Activated CD8-positive, alpha-beta memory T cell treated with anti-CD3 and anti-CD28 coated beads for 48 hours (primary cell): ENCODE results near the gene VPS13D.
"Not testable (repeated sequence)": the region's sequence is repeated elsewhere in the genome, so short reads cannot be mapped to it uniquely, and the experiment has no call there.

Experiments
- DNase-seq, 3 experiments: peaks; one replicate each; pipeline ENCODE4 v3.0.0-alpha.2; 2020; ENCODE audit warnings: low read depth in 2 of 3, low spot score in 2 of 3

VPS13D gene

DNA sequence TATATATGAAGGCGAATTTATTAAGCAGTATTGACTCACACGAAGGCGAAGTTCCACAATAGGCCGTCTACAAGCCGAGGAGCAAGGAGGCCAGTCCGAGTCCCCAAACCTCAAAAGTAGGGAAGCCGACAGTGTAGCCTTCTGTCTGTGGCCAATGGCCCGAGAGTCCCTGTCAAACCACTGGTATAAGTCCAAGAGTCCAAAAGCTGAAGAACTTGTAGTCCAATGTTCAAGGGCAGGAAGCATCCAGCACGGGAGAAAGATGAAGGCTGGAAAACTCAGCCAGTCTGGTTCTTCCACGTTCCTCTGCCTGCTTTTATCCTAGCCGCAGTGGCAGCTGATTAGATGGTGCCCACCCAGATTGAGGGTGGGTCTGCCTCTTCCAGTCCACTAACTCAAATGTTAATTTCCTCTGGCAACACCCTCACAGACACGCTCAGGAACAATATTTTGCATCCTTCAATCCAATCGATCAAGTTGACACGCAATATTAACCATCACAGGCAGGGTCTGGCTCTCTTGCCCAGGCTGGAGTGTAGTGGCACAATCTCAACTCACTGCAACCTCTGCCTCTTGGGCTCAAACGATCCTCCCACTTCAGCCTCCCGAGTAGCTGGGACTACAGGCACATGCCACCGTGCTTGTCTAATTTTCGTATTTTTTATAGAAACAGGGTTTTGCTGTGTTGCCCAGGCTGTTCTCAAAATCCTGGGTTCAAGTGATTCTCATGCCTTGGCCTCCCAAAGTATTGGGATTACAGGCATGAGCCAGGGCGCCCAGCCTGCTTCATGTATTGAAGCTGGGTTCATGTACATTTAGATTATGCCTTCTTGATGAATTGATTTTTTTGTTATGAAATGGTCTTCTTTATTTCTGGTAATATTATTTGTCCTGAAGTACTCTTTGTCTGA lies 302.8 kb downstream of the VPS13D start:
- no peak for DNase-seq

DNA sequence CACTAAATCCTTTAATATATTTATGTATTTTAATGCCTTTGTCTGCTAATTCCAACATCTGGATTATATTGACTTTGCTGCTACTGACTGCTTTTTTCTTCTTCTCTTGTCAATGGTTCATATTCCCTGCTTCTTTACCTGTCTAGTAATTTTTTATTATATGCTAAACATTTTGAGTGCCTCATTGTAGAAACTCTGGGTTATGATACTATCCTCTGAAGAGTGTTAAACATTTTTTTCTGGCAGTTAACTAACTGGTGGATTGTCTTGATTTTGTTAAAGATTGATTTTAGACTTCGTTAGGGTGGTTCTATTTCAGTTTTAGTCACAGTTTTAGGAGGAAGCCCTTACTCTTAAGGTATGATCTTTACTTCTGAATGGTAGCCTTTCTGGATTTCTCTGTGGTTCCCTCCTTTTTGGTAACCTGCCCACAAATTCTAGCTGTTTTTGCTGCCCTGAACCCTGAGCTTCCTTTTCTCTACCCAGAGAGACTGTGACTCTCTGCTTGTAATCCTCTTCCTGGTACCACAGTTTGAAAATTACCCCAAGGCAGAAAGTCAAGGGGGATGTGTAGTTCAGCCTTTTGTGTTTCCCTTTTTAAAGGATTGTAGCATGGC lies 306.3 kb downstream of the VPS13D start:
- no peak for DNase-seq

DNA sequence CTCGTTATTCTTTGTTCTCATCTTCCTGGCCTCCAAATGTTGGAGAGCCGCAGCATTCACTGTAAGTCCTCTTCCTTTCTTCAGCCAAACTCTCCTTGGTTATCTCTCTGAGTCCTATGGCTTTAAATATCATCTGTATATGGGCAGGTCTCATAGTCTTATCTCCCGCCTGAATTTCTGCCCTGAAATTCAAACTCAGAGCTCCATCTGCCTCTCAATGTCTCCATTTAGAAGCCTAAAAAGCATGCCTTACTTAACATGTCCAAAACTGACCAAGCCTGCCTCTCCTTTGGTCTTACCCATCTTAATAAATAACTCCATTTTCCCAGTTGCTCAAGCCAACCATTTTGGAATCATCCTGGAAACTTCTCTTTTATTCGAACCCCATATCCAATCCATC lies 307.5 kb downstream of the VPS13D start:
- DNase-seq, result no peak

DNA sequence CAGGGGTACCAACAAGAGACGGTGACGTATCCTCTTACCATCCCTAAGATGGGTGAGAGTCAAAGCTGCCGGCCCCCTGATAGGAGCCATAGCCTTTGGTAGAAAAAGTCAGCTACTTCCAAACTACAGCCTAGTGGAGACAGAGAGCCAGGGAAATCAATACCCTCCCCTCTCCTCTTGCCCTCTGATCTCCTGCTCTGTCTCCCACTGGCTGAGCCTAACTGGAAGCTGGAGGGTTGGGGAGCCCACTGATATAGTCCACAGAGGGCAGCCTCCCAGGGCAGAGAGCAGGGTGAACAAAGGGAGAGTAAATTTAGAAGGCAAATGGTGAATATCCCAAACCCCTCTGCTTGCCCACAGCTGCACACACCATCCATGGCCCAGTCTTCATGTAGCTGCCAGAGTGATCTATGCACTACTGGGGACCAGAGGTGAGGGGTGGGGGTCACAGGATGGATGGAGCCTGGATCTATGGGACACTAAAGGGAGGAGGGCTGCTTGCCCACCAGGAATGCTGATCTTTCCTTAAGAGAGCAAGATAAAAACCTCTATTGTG lies 308.2 kb downstream of the VPS13D start:
- no peak for DNase-seq

DNA sequence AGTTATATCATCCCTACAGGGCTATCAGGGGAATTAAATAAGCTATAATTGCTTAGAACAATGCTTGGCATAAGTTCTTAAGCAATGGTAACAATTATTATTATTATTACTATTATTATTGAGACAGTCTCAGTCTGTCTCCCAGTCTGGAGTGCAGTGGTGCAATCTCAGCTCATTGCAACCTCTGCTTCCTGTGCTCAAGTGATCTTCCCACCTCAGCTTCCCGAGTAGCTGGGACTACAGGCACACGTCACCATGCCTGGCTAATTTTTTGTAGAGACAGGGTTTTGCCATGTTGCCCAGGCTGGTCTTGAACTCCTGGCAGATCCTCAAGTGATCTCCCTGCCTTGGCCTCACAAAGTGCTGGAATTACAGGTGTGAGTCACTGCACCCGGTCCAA lies 308.7 kb downstream of the VPS13D start:
- not testable (repeated sequence) for DNase-seq

DNA sequence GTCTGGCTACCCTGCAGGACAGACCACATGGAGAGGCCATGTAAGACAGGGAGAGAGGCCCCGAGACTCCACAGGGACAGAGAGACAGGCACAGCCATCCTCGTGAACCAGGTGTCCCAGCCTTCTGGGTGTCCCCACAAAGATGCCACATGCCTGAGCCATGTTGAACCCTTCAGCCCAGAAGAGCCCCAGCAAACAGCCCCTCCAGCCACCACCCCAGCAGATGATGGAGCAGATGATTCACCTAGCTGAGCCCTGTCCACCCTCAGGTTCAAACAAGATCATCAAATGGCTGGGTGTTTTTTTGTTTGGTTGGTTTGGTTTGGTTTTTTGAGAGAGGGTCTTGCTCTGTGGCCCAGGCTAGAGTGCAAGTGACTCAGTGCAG lies 309.5 kb downstream of the VPS13D start:
- no peak for DNase-seq

DNA sequence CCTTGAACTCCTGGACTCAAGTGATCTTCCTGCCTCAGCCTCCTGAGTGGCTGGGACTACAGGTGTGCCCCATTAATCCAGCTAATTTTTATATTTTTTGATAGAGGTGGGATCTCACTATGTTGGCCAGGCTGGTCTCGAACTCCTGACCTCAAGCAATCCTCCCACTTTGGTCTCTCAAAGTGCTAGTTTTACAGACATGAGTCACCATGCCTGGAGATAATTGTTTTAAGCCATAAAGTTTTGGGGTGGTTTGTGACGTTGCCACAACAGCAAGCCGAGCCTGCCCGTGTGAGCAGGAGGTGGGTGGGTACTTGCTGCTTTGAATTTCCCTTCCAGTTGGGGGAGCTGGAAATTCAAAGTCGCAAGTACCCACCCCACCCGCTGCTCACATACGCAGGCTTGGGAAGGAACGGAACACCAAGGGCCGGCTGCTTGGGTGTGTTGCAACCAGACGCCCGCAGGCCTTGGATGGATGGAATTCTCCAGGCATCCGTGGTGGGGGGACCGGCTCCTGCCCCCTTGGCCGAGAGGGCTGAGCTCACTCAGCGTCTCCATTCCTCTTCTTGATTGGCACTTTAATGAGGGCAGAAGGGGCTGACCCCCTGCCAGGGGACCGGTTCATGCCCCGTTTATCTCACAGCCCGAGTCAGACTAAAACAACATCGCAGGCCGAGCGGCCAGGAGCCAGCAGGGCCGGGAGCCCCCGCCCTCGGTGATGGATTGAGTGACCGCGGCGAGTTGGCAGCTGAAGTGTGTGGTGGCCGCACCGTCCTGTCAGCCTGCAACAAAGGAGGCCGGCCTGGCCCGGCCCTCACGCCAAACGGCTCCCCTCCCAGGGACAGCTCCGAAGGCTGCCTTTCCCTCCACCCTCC lies 310.1 kb downstream of the VPS13D start:
- DNase-seq, result no peak

DNA sequence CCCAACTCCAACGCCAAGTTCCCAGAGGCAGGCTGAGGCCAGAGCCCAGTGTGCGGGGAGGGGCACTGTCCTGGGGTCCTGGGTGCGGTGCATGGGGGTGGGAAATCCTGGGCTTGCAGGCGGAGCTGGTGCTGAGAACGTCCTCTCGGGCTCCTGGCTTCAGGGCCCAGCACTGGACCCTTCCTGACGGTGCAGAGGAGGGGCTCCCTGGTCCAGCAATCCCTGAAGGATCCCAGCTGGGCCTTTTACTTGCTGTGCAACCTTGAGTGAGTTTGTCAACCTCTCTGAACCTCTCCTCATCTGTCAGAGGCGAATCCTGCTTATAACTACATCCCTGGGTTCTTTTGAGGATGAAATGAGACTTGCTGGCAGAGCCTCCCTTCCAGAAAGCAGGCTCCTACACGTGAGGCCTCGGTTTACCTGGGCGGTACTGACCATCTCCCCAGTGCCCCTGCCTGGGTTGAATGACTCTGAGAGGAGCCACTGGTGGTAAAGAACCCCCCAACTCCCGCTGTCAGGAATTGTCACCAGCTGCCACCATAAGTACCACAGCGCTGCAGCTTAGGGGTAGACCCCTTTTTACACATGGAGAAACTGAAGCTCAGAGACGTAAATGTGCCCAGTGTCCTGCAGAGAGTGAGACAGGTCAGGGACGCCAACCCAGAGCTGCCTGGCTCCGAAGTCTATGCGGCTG lies 310.9 kb downstream of the VPS13D start:
- no peak for DNase-seq

DNA sequence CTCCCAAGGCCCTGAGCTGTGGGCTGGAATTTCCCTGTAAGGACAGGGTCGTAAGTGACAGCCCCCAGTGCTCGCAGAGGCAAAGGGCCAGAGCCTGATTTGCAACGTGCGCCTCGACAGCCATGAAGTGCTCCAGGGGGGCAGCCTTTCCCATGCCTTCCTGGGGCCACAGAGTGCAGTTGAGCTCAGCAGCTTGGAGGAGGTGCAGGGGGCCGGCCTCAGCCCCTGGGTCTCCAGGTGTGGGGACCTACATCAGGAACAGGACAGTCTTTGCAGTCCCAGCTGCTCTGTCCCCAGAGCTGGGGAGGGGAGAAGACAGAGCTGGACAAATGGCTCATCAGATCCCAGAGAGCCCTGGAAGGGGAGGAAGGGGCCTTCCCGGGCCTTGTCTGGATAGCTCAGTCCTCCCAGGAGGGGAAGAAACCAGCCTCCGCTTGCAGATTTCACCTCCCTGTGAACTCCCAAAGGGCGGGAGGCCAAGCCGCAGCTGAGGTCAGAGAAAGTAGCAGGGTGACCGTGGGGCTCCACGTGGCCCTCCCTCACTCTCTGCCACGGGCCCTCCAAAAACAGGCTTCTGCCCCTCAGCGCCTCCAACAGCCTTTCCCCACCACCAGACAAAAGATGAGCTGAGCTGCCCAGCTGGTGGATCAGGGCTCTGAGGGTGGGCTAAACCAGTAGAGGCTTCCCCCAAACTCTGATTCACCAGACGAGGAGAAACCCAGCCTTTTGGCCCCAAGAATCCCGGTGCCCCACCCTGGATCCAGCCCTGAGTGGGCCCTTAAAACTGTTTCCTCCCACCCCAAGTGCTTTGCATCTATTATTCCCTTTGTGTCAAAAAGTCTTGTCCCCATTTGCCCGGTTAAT lies 311.7 kb downstream of the VPS13D start:
- DNase-seq, result no peak

DNA sequence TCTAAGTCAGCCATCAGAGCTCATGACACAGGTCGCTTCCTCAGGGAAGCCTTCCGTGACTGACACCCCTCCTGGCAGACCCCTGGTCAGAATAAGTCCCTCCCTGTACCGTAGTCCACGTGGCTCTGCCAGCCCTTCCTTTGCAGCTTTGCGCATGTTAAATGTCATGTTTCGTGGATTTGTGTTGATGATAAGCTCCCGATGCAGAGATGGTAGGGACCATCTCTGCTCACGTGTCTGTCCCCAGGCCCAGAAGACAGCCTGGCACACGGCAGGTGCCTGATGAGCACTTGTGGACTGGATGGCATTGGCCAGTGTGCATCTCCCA lies 312.3 kb downstream of the VPS13D start:
- no peak for DNase-seq

DNA sequence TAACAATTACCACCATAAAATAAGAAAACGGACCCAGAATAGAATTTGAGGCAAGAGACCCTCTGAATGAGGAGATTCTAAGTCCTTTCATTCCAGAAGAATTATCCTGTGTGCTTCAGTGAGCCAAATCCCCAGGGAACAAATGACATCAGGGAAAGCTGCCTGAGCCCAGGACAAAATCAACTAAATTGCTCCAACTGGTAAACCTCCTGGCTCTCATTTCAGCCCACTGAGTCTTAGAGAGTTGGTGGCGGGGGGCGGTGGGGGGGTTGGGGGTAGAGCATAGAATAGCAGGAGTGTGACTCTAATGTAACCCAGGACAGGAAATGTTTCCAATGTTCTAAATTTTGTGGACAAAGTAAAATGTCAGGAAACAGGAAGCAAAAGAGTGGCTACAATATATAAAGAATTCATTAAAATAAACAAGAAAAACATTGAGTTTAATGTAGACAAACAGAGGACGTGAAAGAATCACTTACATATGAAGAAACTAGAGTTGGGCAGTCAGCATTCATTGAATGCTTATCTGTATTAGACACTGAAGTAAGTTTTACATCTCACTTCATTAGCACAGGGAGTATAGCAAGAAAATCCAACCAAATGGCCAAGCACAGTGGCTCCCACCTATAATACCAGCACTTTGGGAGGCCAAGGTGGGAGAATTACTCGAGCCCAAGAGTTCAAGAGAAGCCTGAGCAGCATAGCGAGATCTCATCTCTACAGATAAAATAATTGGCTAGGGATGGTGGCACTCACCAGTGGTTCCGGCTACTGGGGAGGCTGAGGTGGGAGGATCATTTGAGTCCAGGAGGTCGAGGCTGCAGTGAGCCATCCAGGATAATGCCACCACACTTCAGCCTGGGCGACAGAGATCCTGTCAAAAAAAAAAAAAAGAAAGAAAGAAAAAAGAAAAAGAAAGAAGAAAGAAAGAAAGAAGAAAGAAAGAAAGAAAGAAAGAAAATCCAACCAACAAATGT lies 313.1 kb downstream of the VPS13D start:
- no peak for DNase-seq

DNA sequence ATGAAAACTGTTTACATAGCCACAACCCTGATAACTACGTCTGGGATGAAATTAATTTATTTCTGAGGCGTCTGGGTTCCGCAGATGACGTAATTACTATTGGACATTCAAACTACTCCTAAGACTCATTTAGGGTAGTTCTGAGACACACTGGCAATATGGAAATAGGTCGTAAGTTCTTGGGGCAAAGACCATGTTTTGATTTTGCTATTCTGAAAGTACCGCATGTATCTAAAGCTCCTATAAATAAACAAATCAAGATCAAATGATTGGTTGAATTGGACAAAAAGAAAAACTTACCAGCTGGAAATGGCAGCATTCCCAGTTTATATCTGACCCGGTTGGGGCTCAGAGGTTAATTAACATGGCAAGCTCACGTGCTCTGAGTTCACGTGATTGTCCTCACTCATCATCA lies 313.9 kb downstream of the VPS13D start:
- DNase-seq, result no peak

DNA sequence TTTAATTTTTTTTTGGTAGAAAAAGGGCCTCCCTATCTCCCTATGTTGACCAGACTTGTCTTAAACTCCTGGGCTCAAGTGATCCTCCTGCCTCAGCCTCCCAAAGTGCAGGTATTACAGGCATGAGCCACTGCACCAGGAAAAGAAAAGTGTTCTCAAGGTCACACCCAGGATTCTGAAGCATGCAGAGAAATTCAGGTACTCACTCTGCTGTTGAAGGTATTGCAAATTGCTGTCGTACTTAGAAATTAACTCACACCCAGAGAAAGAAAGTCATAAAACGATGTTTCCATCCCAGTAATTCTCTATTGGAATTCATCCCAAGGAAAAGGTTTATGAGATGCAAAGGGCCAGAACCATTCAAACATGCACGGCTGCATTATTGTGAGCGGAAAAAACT lies 314.5 kb downstream of the VPS13D start:
- no peak for DNase-seq

DNA sequence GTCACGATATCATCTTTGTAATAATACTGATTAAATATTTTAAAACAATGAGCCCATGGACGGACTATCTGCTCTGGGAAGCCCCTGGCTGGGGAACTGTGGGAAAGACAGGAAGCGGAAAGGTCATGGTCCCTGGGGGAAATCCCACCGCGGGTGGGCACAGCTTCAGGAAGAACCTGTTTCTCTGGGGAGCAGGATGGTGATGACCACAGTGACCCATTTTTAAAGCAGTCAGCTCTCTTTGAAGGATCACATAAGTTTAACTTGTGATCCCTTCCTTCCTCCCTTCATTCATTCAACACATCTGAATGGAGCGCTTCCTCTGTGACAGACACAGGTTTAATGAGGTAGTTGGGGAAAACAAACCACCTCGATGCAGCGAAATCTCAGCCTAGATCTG lies 315.2 kb downstream of the VPS13D start:
- no peak for DNase-seq

DNA sequence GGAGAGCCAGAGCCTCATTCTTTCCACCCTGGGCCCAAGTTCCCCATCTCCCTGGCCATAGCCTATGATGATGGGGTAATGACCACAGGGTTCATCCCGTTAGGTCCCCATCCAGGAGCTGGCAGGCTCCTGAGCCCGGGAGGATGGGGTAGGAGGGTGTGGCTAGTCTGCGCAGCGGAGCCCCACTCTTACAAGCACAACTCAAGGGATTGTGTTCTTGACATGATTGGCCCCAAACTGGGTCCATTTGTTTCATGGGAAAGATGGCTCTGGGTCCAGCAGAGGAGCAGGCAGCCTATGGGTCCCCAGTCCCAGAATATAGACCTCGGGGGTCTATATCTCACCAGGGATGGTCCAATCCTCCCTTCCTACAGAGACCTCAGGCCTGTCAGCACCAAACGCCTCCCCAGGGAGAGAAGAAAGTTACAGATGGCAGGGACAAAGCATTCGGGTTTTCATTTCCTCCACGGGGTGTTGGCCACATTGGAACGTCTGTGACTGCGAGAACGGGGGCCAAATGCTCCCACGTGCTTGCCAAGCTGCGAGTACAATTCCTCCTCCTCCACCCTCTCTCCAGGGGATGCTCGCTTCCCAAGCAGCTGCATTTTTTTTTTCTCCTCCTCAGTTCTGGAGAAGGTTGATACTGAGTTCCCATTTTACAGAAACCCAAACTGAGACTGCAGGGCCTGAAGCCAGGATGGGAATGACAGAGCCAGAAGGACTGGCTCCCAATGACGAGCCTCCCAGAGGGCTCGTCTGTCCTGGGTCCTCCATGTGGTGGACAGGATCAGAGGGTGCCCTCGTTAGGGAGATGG lies 317.1 kb downstream of the VPS13D start:
- no peak for DNase-seq

DNA sequence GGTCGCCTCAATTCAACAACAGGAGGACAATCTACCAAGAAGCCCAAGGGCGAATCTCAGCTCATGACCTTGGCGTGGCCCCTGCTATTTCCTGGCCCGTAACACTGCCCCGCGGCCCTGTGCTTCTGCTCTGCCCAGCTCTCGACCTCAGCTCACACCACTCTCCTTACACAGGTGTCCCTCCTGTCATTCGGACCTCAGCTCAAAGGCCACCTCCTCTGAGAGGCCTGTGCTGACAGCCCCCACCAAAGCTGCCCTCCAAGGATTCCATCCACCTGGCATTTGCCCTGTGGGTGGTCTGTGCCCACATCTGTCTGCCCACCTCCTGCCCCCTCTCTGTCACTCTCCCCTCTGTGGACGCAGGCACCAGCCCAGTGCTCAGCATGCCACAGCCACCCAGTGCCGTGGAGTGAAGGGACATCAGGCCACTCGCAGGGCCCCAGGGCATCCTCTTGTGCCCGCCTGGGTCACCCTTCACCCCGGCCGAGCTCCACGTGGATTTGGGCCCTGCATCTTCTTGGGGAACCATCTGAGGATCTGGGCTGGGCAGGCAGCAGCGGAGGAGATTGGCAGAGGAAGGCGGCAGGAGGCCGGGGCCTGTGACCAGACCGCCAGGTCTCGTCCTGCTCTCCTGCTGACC lies 317.9 kb downstream of the VPS13D start:
- no peak for DNase-seq

DNA sequence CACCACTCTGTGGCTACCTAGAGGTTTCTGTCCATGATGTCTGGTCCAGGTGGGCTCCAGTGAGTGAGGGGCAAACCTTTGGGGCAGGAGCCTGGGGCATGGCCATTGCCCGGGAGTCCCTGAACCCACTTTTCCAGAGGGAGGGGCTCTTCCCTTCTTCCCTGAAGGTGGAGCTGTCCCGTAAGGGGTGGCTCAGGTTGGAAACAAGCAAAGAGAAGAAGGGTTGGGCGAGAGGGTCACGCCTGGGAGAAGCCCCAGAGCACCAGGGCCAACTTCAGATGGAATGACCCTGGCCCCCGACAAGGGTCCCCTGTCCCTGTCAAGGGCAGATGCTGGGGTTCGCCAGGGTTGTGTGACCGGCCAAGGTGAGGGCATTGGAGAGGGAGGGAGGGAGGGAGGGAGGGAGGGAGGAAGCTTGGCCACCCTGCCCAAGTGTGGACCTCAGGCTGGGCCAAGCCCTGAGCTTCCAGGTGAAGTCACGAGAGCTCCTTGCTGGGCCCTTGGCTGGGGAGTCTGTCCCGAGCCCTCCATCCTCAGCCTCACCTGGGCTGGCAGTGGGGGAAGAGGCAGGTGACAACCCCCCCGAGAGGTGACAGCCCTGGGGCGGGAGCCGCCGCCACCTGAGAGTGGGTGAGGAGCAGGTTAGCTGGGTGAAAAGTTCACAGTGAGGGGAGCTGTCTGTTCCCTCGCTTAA lies 318.6 kb downstream of the VPS13D start:
- DNase-seq, result no peak
